Renal cortex interstitium (tissue), 11 donors: ENCODE results near the gene MVP. TPM values are rescaled to one million over a fixed set of nuclear protein-coding genes. Genes with fewer than 3 reads are reported as not detected.
A peak's percentile ranks its signal among the peaks of the same experiment; 100 is the strongest.
"Not testable (repeated sequence)": the region's sequence is repeated elsewhere in the genome, so short reads cannot be mapped to it uniquely, and the experiment has no call there.

Source experiments
- DNase-seq, 11 donors: peaks; one replicate each; pipeline ENCODE4 v3.0.0-alpha.2; 2013; ENCODE audit warnings: low read depth in 9 of 11, low spot score in 4 of 11; ENCODE audit errors: extremely low read depth in 1 of 11
- polyA plus RNA-seq, 3 donors: library from polyadenylated mRNA; unstranded; fragments of 120-200 nt; gene quantifications; one replicate each; pipeline ENCODE4 v1.2.1, GENCODE V29; 2013; ENCODE audit not compliant: insufficient read length in 3 of 3

MVP gene
- polyA plus RNA-seq, 3 donors, result 13.6 to 29.9 (median 14.0) TPM

- DNase-seq, result no peak
Observed at GRCh38 chr16:29883987-29884386, 63.7 kb downstream of the MVP start.

- not testable (repeated sequence) for DNase-seq
Observed at GRCh38 chr16:29889372-29889771, 69.1 kb downstream of the MVP start.

- DNase-seq, result peak in 1 of 11 donors; percentile 14
Observed at GRCh38 chr16:29891525-29892457, 71.5 kb downstream of the MVP start.

- DNase-seq, result no peak
Observed at GRCh38 chr16:29892458-29892813, 72.2 kb downstream of the MVP start.

GRCh38 chr16:29893553-29893952 lies 73.3 kb downstream of the MVP start:
- DNase-seq, result no peak

- no peak for DNase-seq
Observed at GRCh38 chr16:29894352-29894751, 74.1 kb downstream of the MVP start.

GRCh38 chr16:29896841-29897240 lies 76.6 kb downstream of the MVP start:
- DNase-seq, result no peak

- DNase-seq, result no peak
Observed at GRCh38 chr16:29897333-29897732, 77.1 kb downstream of the MVP start.

Other genes starting within 250 kb of the MVP start
- 1 to 10 TPM; 1.9 to 2.8 (median 2.5) TPM for gene SPN, start 157.2 kb upstream of the MVP start, polyA plus RNA-seq
- gene QPRT, start 141.3 kb upstream of the MVP start, polyA plus RNA-seq, result 100 to 1,000 TPM; 134 to 182 (median 169) TPM
- under 1 TPM; 0.14 to 0.29 (median 0.26) TPM for gene C16orf54, start 74.5 kb upstream of the MVP start, polyA plus RNA-seq
- gene ZG16, start 42.2 kb upstream of the MVP start, polyA plus RNA-seq, result under 1 TPM in 1 of 3 donors, not detected in 2; 0.09 TPM
- 10 to 100 TPM; 63.8 to 78.5 (median 71.9) TPM for gene KIF22, start 29.7 kb upstream of the MVP start, polyA plus RNA-seq
- 100 to 1,000 TPM; 299 to 379 (median 301) TPM for gene MAZ, start 13.9 kb upstream of the MVP start, polyA plus RNA-seq
- gene PRRT2, start 8.3 kb upstream of the MVP start, polyA plus RNA-seq, result 10 to 100 TPM; 13.3 to 27.2 (median 18.1) TPM
- 10 to 100 TPM; 30.9 to 48.0 (median 42.0) TPM for gene PAGR1, start 4.3 kb upstream of the MVP start, polyA plus RNA-seq
- 100 to 1,000 TPM in 2 of 3 donors, 10 to 100 TPM in 1; 83.8 to 110 (median 108) TPM for gene CDIPT, start 42.8 kb downstream of the MVP start, polyA plus RNA-seq
- 10 to 100 TPM in 2 of 3 donors, 1 to 10 TPM in 1; 8.2 to 12.5 (median 12.4) TPM for gene SEZ6L2, start 79.1 kb downstream of the MVP start, polyA plus RNA-seq
- gene ASPHD1, start 80.0 kb downstream of the MVP start, polyA plus RNA-seq, result 1 to 10 TPM in 1 of 3 donors, under 1 TPM in 2; 0.47 to 1.3 (median 0.80) TPM
- 10 to 100 TPM; 15.2 to 31.7 (median 16.6) TPM for gene KCTD13, start 105.8 kb downstream of the MVP start, polyA plus RNA-seq
- 100 to 1,000 TPM in 2 of 3 donors, 10 to 100 TPM in 1; 98.3 to 120 (median 107) TPM for gene TMEM219, start 141.6 kb downstream of the MVP start, polyA plus RNA-seq
- 10 to 100 TPM; 38.0 to 54.0 (median 52.6) TPM for gene TAOK2, start 153.4 kb downstream of the MVP start, polyA plus RNA-seq
- 10 to 100 TPM; 16.4 to 22.1 (median 19.3) TPM for gene HIRIP3, start 175.2 kb downstream of the MVP start, polyA plus RNA-seq
- gene INO80E, start 175.8 kb downstream of the MVP start, polyA plus RNA-seq, result 10 to 100 TPM; 42.4 to 64.5 (median 53.7) TPM
- 1 to 10 TPM; 2.2 to 5.2 (median 2.5) TPM for gene DOC2A, start 190.6 kb downstream of the MVP start, polyA plus RNA-seq
- not detected for gene C16orf92, start 202.7 kb downstream of the MVP start, polyA plus RNA-seq
- gene TLCD3B, start 210.8 kb downstream of the MVP start, polyA plus RNA-seq, result 1 to 10 TPM in 2 of 3 donors, under 1 TPM in 1; 0.65 to 1.8 (median 1.3) TPM
- 100 to 1,000 TPM; 472 to 699 (median 578) TPM for gene ALDOA, start 245.3 kb downstream of the MVP start, polyA plus RNA-seq